Posterior vena cava (tissue), 2 donors: ENCODE measurements around the gene NANP. TPM values are rescaled to one million over a fixed set of nuclear protein-coding genes. Genes with fewer than 3 reads are reported as not detected.

ENCODE experiments used
- DNase-seq: peaks from one replicate; pipeline ENCODE4 v3.0.0-alpha.2; 2020; ENCODE audit warnings: low spot score
- intact Hi-C, 2 donors: fragments of 100-400 bp; cut with DNase I; formaldehyde crosslinking; loops; one replicate each; pipeline versions ENCODE4 v1.14.1 to v1.14.2; 2022 to 2023
- total RNA-seq, 2 donors: library from RNA; stranded (reverse); fragmentation: NEBNext Ultra II Directional; extraction: Animal tissue kit (Norgen Biotek cat#: 25700); gene quantifications; one replicate each; pipeline ENCODE4 v1.2.1, GENCODE V29; 2021
- donor health status: DM: yes; HTN: yes; CAD: no.
- donor health status: DM: yes; HTN: yes; CAD: no.

NANP gene
- total RNA-seq, 2 donors from 2014 or later: 4.5 to 6.1 TPM

GRCh38 chr20:25576783-25577530, 46.9 kb downstream of the NANP start:
- DNase-seq: peak; percentile 50
- intact Hi-C loops: no loop called here

- intact Hi-C loops: no loop called here
- no peak for DNase-seq
Measured at GRCh38 chr20:25574411-25574810, 49.4 kb downstream of the NANP start.

GRCh38 chr20:25573288-25574251, 50.2 kb downstream of the NANP start:
- intact Hi-C loops: no loop called here
- DNase-seq: no peak

- no peak for DNase-seq
- intact Hi-C loops: no loop called here
Measured at GRCh38 chr20:25571817-25572216, 52.0 kb downstream of the NANP start.

- intact Hi-C loops: no loop called here
- no peak for DNase-seq
Measured at GRCh38 chr20:25571240-25571639, 52.6 kb downstream of the NANP start.

- no peak for DNase-seq
- intact Hi-C loops: no loop called here
Measured at GRCh38 chr20:25570148-25570530, 53.7 kb downstream of the NANP start.

GRCh38 chr20:25567286-25567685, 56.5 kb downstream of the NANP start:
- intact Hi-C loops: no loop called here
- no peak for DNase-seq

GRCh38 chr20:25566821-25567220, 57.0 kb downstream of the NANP start:
- intact Hi-C loops: no loop called here
- DNase-seq: no peak

GRCh38 chr20:25565578-25566157, 58.1 kb downstream of the NANP start:
- intact Hi-C loops: no loop called here
- no peak for DNase-seq

GRCh38 chr20:25563876-25564275, 59.9 kb downstream of the NANP start:
- no peak for DNase-seq
- intact Hi-C loops: no loop called here

GRCh38 chr20:25563362-25563761, 60.5 kb downstream of the NANP start:
- intact Hi-C loops: no loop called here
- DNase-seq: no peak

Other genes starting within 250 kb of the NANP start
- gene ABHD12, start 233.2 kb downstream of the NANP start, total RNA-seq: 10 to 100 TPM; 29.3 to 32.7 TPM
- gene GINS1, start 216.3 kb downstream of the NANP start, total RNA-seq: under 1 TPM; 0.69 to 0.81 TPM
- 1 to 10 TPM; 4.2 to 7.4 TPM for gene NINL, start 38.5 kb downstream of the NANP start, total RNA-seq
- gene ZNF337, start 72.8 kb upstream of the NANP start, total RNA-seq: 10 to 100 TPM; 10.1 TPM